Keratinocyte (primary cell): ENCODE data around the gene SFRP2. TPM values are rescaled to one million over a fixed set of nuclear protein-coding genes. Genes with fewer than 3 reads are reported as not detected.

ENCODE experiments used
- DNase-seq: peaks from one replicate; pipeline ENCODE4 v3.0.0-alpha.2; 2011; ENCODE audit warnings: low read depth, missing footprints, low spot score
- FAIRE-seq: peaks from 2 replicates; lab custom pipeline; 2011; peaks lifted over from hg19 to GRCh38; lab: Jason Lieb, UNC
- H2AFZ ChIP-seq: 2 replicates; pipeline ENCODE4 v1.6.0; 2012; ENCODE audit warnings: low read length, control low read depth, inconsistent platforms; ENCODE audit not compliant: control insufficient read depth
- H3K27ac ChIP-seq: 2 replicates; pipeline ENCODE4 v1.5.1; 2011; ENCODE audit warnings: low read length; ENCODE audit not compliant: control insufficient read depth, insufficient read depth
- H3K27me3 ChIP-seq: 3 replicates; pipeline ENCODE4 v1.6.0; 2011; ENCODE audit warnings: low read length; ENCODE audit not compliant: control insufficient read depth, insufficient read depth; ENCODE audit errors: extremely low read depth
- H3K36me3 ChIP-seq, 2 experiments: 2 replicates in 1 of 2; 3 replicates in 1 of 2; pipeline ENCODE4 v1.5.1; 2011; ENCODE audit warnings: low read length in 2 of 2, mild to moderate bottlenecking in 1 of 2; ENCODE audit not compliant: control insufficient read depth in 2 of 2, insufficient read depth in 2 of 2; ENCODE audit errors: extremely low read depth in 1 of 2
- H3K4me1 ChIP-seq: 3 replicates; pipeline ENCODE4 v1.5.1; 2011; ENCODE audit warnings: low read length; ENCODE audit not compliant: control insufficient read depth, insufficient read depth; ENCODE audit errors: extremely low read depth
- H3K4me2 ChIP-seq: 3 replicates; pipeline ENCODE4 v1.6.0; 2011; ENCODE audit warnings: low read depth, low read length; ENCODE audit not compliant: control insufficient read depth, insufficient read depth; ENCODE audit errors: extremely low read depth
- H3K4me3 ChIP-seq, 3 experiments: fragments of 200-600 bp in 1 of 3; sonication (generic) in 1 of 3; 2 replicates in 2 of 3; 3 replicates in 1 of 3; pipeline ENCODE4 v1.5.1; 2011 to 2016; ENCODE audit warnings: low read length in 3 of 3, mild to moderate bottlenecking in 3 of 3, control low read depth in 2 of 3, inconsistent platforms in 1 of 3, low read depth in 1 of 3, mixed read lengths in 1 of 3, mixed run types in 1 of 3, moderate library complexity in 1 of 3; ENCODE audit not compliant: control insufficient read depth in 2 of 3, insufficient read depth in 2 of 3; ENCODE audit errors: extremely low read depth in 1 of 3
- H3K79me2 ChIP-seq: 2 replicates; pipeline ENCODE4 v1.6.0; 2012; ENCODE audit warnings: low read length; ENCODE audit not compliant: control insufficient read depth, insufficient read depth
- H3K9ac ChIP-seq: 3 replicates; pipeline ENCODE4 v1.6.0; 2011; ENCODE audit warnings: low read length; ENCODE audit not compliant: control insufficient read depth, insufficient read depth; ENCODE audit errors: extremely low read depth
- H3K9me1 ChIP-seq: 3 replicates; pipeline ENCODE4 v1.6.0; 2011; ENCODE audit warnings: low read length; ENCODE audit not compliant: control insufficient read depth, insufficient read depth; ENCODE audit errors: extremely low read depth
- H3K9me3 ChIP-seq: 2 replicates; pipeline ENCODE4 v1.5.1; 2012; ENCODE audit warnings: low read depth, low read length; ENCODE audit not compliant: control insufficient read depth
- H4K20me1 ChIP-seq: 3 replicates; pipeline ENCODE4 v1.6.0; 2011; ENCODE audit warnings: low read length; ENCODE audit not compliant: control insufficient read depth, insufficient read depth; ENCODE audit errors: extremely low read depth
- CTCF ChIP-seq, 3 experiments: IDR thresholded peaks in 1 of 3; conservative IDR thresholded peaks in 1 of 3; optimal IDR thresholded peaks in 1 of 3; 2 replicates in 2 of 3; 3 replicates in 1 of 3; pipeline versions ENCODE3 to v1.5.1; 2011; ENCODE audit warnings: low read length in 3 of 3, mild to moderate bottlenecking in 3 of 3, moderate library complexity in 2 of 3, control low read depth in 1 of 3, inconsistent platforms in 1 of 3; ENCODE audit not compliant: insufficient read depth in 2 of 3; ENCODE audit errors: extremely low read depth in 1 of 3
- EZH2 ChIP-seq: IDR thresholded peaks from one replicate; pipeline ENCODE4 v1.6.1; 2012; ENCODE audit warnings: inconsistent platforms, mild to moderate bottlenecking, low read length, moderate library complexity
- dilution Hi-C: fragments of 300-500 bp; cut with MboI; formaldehyde crosslinking; loops from one replicate; pipeline ENCODE4 v1.7.0; 2020; ENCODE audit warnings: low sequenced_read_pairs; ENCODE audit not compliant: extremely low pct_ligation_motif_present
- polyA plus RNA-seq, 5 experiments: library from polyadenylated mRNA; depleted of rRNA in 3 of 5; stranded (reverse) in 3 of 5; stranded (forward) in 1 of 5; unstranded in 1 of 5; fragments of >200 nt; gene quantifications; 1 replicate in 1 of 5; 2 replicates in 3 of 5; 3 replicates in 1 of 5; pipeline versions ENCODE4 v1.2.1 to v1.2.3, GENCODE V29; 2011 to 2012; ENCODE audit warnings: missing spikeins in 2 of 5, low read depth in 1 of 5, low replicate concordance in 1 of 5

SFRP2 gene
- polyA plus RNA-seq, 1 donor (not counting 4 experiments of a cell fraction or from before 2014, with no cell fraction given), result not detected

GRCh38 chr4:153792618-153793247, 3.9 kb upstream of the SFRP2 start:
- H2AFZ ChIP-seq, result no peak overlapping the region
- no peak for FAIRE-seq
- H3K4me2 ChIP-seq, result peak overlapping the region; percentile 76

GRCh38 chr4:153791746-153792617, 3.1 kb upstream of the SFRP2 start:
- Histone ChIP-seq H4K20me1 (peaks cover 2% of the 10 kb centered on the region), H3K4me2 (peak overlapping the region; percentile 76), H3K9me1 (no peaks in the 10 kb centered on the region), H3K9ac (no peak overlapping the region), H3K4me1 (peaks cover 12% of the 10 kb centered on the region), H3K4me3 (peak overlapping the region in 2 of 3 experiments; percentile 1 to 46), H3K27ac (no peak overlapping the region), H3K79me2 (no peaks in the 10 kb centered on the region), H3K9me3 (no peaks in the 10 kb centered on the region), H2AFZ (no peak overlapping the region), H3K27me3 (peaks cover 62% of the 10 kb centered on the region), H3K36me3 (no peaks in the 10 kb centered on the region)
- peak; percentile 44 for FAIRE-seq
- dilution Hi-C loops, result no loop called here
- DNase-seq, result peak; percentile 2
- TF ChIP-seq CTCF (optimal IDR thresholded peaks at IDR 0.05 in 1 of 3, IDR thresholded peaks at IDR 0.05 in 1 of 3, conservative IDR thresholded peaks at IDR 0.05 in 1 of 3; ENCODE audit: extremely low read depth in 1 of 3, insufficient read depth in 2 of 3, low read length in 3 of 3), result peak; percentile 41 to 54 (median 52)
- no peak for TF ChIP-seq EZH2

More at GRCh38 chr4:153792618-153793247, 3.9 kb upstream of the SFRP2 start:
- Histone ChIP-seq H3K4me1 (peaks cover 12% of the 10 kb centered on the region), H3K36me3 (no peaks in the 10 kb centered on the region), H3K9me1 (no peaks in the 10 kb centered on the region), H3K9me3 (no peaks in the 10 kb centered on the region), H3K79me2 (no peaks in the 10 kb centered on the region), H3K27ac (no peak overlapping the region), H3K9ac (no peak overlapping the region), H4K20me1 (peaks cover 1% of the 10 kb centered on the region), H3K4me3 (no peak overlapping the region), H3K27me3 (peaks cover 56% of the 10 kb centered on the region)
- no peak for DNase-seq
- dilution Hi-C loops, result no loop called here
- no peak for TF ChIP-seq EZH2
- no peak for TF ChIP-seq CTCF (optimal IDR thresholded peaks at IDR 0.05 in 1 of 3, IDR thresholded peaks at IDR 0.05 in 1 of 3, conservative IDR thresholded peaks at IDR 0.05 in 1 of 3; ENCODE audit: extremely low read depth in 1 of 3, insufficient read depth in 2 of 3, low read length in 3 of 3)
